ENCODE data around the gene TBC1D23.

TBC1D23 gene

GRCh38 chr3:100354850-100355249 lies 94.1 kb downstream of the TBC1D23 start:
- no peak for DNase-seq

- no peak for DNase-seq
Observed at GRCh38 chr3:100358413-100358812, 97.6 kb downstream of the TBC1D23 start.

GRCh38 chr3:100359035-100359434 lies 98.2 kb downstream of the TBC1D23 start:
- DNase-seq: no peak

- no peak for DNase-seq
Observed at GRCh38 chr3:100360757-100361496, 100.1 kb downstream of the TBC1D23 start.

- DNase-seq: no peak
Observed at GRCh38 chr3:100361897-100362296, 101.1 kb downstream of the TBC1D23 start.

GRCh38 chr3:100364421-100364820 lies 103.6 kb downstream of the TBC1D23 start:
- DNase-seq: no peak

GRCh38 chr3:100366424-100366823 lies 105.6 kb downstream of the TBC1D23 start:
- no peak for DNase-seq

GRCh38 chr3:100368441-100368840 lies 107.6 kb downstream of the TBC1D23 start:
- DNase-seq: no peak

- no peak for DNase-seq
Observed at GRCh38 chr3:100370756-100371155, 110.0 kb downstream of the TBC1D23 start.

- no peak for DNase-seq
Observed at GRCh38 chr3:100374521-100374920, 113.7 kb downstream of the TBC1D23 start.
